Measurements from ENCODE around the gene IGSF1. TPM values are rescaled to one million over a fixed set of nuclear protein-coding genes. Genes with fewer than 3 reads are reported as not detected.

IGSF1 gene
- total and polyA plus RNA-seq, 2 of the 13 experiments (the other 11 are each of a cell fraction or from before 2014, with no cell fraction given), result 58.7 to 108 TPM

- TF ChIP-seq ZNF468 (CRISPR knock-in tag; IDR thresholded peaks at IDR 0.05), result no peak
- no peak for TF ChIP-seq SSRP1 (CRISPR knock-in tag; IDR thresholded peaks at IDR 0.05)
- TF ChIP-seq ZNF276 (CRISPR knock-in tag; IDR thresholded peaks at IDR 0.05; ENCODE audit: low read depth), result no peak
- no peak for TF ChIP-seq TP53 (CRISPR knock-in tag; conservative IDR thresholded peaks at IDR 0.05)
- no peak for TF ChIP-seq RARG (CRISPR knock-in tag; IDR thresholded peaks at IDR 0.05; ENCODE audit: low read depth)
- TF ChIP-seq BCL6 (CRISPR knock-in tag; IDR thresholded peaks at IDR 0.05), result no peak
- TF ChIP-seq REL (CRISPR knock-in tag; conservative IDR thresholded peaks at IDR 0.05), result no peak
These were observed 43.2 kb upstream of the IGSF1 start (continued) for GRCh38 chrX:131332331-131332730.

DNA sequence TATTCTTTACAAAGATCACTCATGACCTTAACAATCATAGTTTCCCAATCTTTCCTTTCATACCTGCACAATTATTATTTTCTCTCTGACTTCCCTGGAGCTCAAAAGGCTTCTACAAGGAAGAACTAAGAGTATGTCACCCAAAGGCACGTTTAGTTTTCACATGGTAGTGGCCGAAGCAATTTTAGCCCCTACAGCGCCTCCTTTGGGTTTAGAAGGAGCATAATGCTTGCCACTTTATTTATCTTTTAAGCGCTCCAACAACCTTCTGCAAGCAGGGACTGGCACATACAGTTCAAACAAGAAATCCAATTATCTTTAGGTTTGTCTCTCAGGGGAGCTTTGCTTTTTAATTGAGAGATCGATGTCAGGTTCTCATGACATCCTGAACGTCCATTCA, 42.0 kb upstream of the IGSF1 start:
- H3K9me3 ChIP-seq (ENCODE audit: low read length), result no peaks in the 10 kb centered on the region
- no peak overlapping the region for H2AFZ ChIP-seq (ENCODE audit: low read length)
- no peaks in the 10 kb centered on the region for H4K20me1 ChIP-seq (ENCODE audit: insufficient read depth, low read length)
- H3K9ac ChIP-seq (ENCODE audit: insufficient read depth, low read depth, low read length), result no peak overlapping the region
- BruUV-seq (replicated peaks), result no TSS peak
- FAIRE-seq, result no peak
- H3K4me3 ChIP-seq (replicated peaks in 1 of 3; ENCODE audit: insufficient read depth in 1 of 3, low read depth in 2 of 3, low read length in 3 of 3), result no peak overlapping the region
- H3K36me3 ChIP-seq (replicated peaks in 1 of 2; ENCODE audit: control insufficient read depth in 1 of 2, insufficient read depth in 2 of 2, low read length in 2 of 2), result no peaks in the 10 kb centered on the region
- WGBS (ENCODE audit: low lambda C conversion rate), result 52% methylated on average over 4 of the region's 6 CpGs
- no peak for DNase-seq (ENCODE audit: low spot score)
- H3K27ac ChIP-seq (ENCODE audit: extremely low read length, insufficient read depth, low read length), result no peak overlapping the region
- in situ Hi-C loops (cut with HindIII; ENCODE audit: extremely low pct_ligation_motif_present, low pct_unique_long_range_greater_than_20kb), result no loop called here
- ChIA-PET CTCF (ENCODE audit: low intra/inter-chr PET ratio, low total read pairs) (no interaction called here), POLR2A (no interaction called here)
- H3K27me3 ChIP-seq (ENCODE audit: control insufficient read depth in 1 of 2, insufficient read depth in 2 of 2, low read length in 2 of 2), result no peaks in the 10 kb centered on the region
- peaks cover 12% of the 10 kb centered on the region for H3K4me1 ChIP-seq (ENCODE audit: insufficient read depth, low read length)
- no peak for ATAC-seq
- no peaks in the 10 kb centered on the region for H3K79me2 ChIP-seq (ENCODE audit: insufficient read depth, low read length)
- intact Hi-C loops (cut with micrococcal nuclease; ENCODE audit: unreplicated experiment), result no loop called here
- H3K4me2 ChIP-seq (ENCODE audit: low read depth, low read length), result no peak overlapping the region
- no peak for TF ChIP-seq MYC (CRISPR knock-in tag; IDR thresholded peaks at IDR 0.05; ENCODE audit: borderline replicate concordance)
- TF ChIP-seq, protein P1, sequence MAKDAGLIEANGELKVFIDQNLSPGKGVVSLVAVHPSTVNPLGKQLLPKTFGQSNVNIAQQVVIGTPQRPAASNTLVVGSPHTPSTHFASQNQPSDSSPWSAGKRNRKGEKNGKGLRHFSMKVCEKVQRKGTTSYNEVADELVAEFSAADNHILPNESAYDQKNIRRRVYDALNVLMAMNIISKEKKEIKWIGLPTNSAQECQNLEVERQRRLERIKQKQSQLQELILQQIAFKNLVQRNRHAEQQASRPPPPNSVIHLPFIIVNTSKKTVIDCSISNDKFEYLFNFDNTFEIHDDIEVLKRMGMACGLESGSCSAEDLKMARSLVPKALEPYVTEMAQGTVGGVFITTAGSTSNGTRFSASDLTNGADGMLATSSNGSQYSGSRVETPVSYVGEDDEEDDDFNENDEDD (CRISPR knock-in tag; IDR thresholded peaks at IDR 0.05; ENCODE audit: borderline replicate concordance), result no peak
- no peak for TF ChIP-seq GLI4 (CRISPR knock-in tag; IDR thresholded peaks at IDR 0.05; ENCODE audit: borderline replicate concordance)
- TF ChIP-seq GABPB1 (CRISPR knock-in tag; IDR thresholded peaks at IDR 0.05), result no peak
- no peak for TF ChIP-seq RARG (CRISPR knock-in tag; IDR thresholded peaks at IDR 0.05; ENCODE audit: low read depth)
- no peak for TF ChIP-seq MTF1 (CRISPR knock-in tag; IDR thresholded peaks at IDR 0.05)
- no peak for TF ChIP-seq SNAPC4 (CRISPR knock-in tag; IDR thresholded peaks at IDR 0.05)
- TF ChIP-seq ZNF10 (CRISPR knock-in tag; IDR thresholded peaks at IDR 0.05; ENCODE audit: borderline replicate concordance, low read depth), result no peak
- TF ChIP-seq TGIF2 (CRISPR knock-in tag; IDR thresholded peaks at IDR 0.05), result no peak
- TF ChIP-seq U2AF2 (IDR thresholded peaks at IDR 0.05; ENCODE audit: low read depth, low read length), result no peak
- TF ChIP-seq, protein P2, sequence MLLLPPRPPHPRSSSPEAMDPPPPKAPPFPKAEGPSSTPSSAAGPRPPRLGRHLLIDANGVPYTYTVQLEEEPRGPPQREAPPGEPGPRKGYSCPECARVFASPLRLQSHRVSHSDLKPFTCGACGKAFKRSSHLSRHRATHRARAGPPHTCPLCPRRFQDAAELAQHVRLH (CRISPR knock-in tag; IDR thresholded peaks at IDR 0.05; ENCODE audit: borderline replicate concordance, low read depth), result no peak

Data from HepG2 (cell line).